MM.1S (cell line): Measurements from ENCODE around the gene PKD1L1.

Experiments
- DNase-seq: peaks from one replicate; pipeline ENCODE4 v3.0.0-alpha.2; 2015
- H2AFZ ChIP-seq: fragments of 300-600 bp; sonication (generic); 2 replicates; pipeline ENCODE4 v1.6.0; 2016; ENCODE audit warnings: antibody characterized with exemption, low read length
- H3F3A ChIP-seq: fragments of 300-600 bp; sonication (generic); 2 replicates; pipeline ENCODE4 v1.6.1; 2016; ENCODE audit warnings: mild to moderate bottlenecking, antibody characterized with exemption, low read length, moderate library complexity, mixed read lengths; ENCODE audit not compliant: insufficient read depth
- H3K27ac ChIP-seq: fragments of 300-600 bp; sonication (generic); 2 replicates; pipeline ENCODE4 v1.5.1; 2016; ENCODE audit warnings: mild to moderate bottlenecking, low read length
- H3K27me3 ChIP-seq: fragments of 300-600 bp; sonication (generic); replicated peaks from 2 replicates; pipeline ENCODE4 v1.6.0; 2016; ENCODE audit warnings: low read length; ENCODE audit not compliant: insufficient read depth
- H3K36me3 ChIP-seq: fragments of 300-600 bp; sonication (generic); replicated peaks from 2 replicates; pipeline ENCODE4 v1.6.1; 2016; ENCODE audit warnings: mild to moderate bottlenecking, low read length, mixed read lengths; ENCODE audit not compliant: insufficient read depth
- H3K4me1 ChIP-seq: fragments of 300-600 bp; sonication (generic); 2 replicates; pipeline ENCODE4 v1.6.1; 2016; ENCODE audit warnings: low read length, mixed read lengths
- H3K4me2 ChIP-seq: fragments of 300-600 bp; sonication (generic); 2 replicates; pipeline ENCODE4 v1.6.0; 2016; ENCODE audit warnings: low read depth, low read length
- H3K4me3 ChIP-seq: fragments of 300-600 bp; sonication (generic); 2 replicates; pipeline ENCODE4 v1.5.1; 2016; ENCODE audit warnings: low read length, mixed read lengths
- H3K79me2 ChIP-seq: fragments of 300-600 bp; sonication (generic); 2 replicates; pipeline ENCODE4 v1.6.1; 2016; ENCODE audit warnings: mixed run types, low read length, mixed read lengths
- H3K9ac ChIP-seq: fragments of 300-600 bp; sonication (generic); 2 replicates; pipeline ENCODE4 v1.6.1; 2016; ENCODE audit warnings: low read length, mixed read lengths
- H3K9me2 ChIP-seq: fragments of 300-600 bp; sonication (generic); replicated peaks from 2 replicates; pipeline ENCODE4 v1.6.1; 2016; ENCODE audit warnings: mild to moderate bottlenecking, low read length, mixed read lengths; ENCODE audit not compliant: insufficient read depth
- H3K9me3 ChIP-seq: fragments of 300-600 bp; sonication (generic); replicated peaks from 2 replicates; pipeline ENCODE4 v1.6.1; 2016; ENCODE audit warnings: mild to moderate bottlenecking, low read length, mixed read lengths; ENCODE audit not compliant: insufficient read depth
- H4K20me1 ChIP-seq: fragments of 300-600 bp; sonication (generic); 2 replicates; pipeline ENCODE4 v1.6.1; 2016; ENCODE audit warnings: mild to moderate bottlenecking, low read length, moderate library complexity, mixed read lengths; ENCODE audit not compliant: insufficient read depth
- EZH2 ChIP-seq: fragments of 300-600 bp; sonication (generic); optimal IDR thresholded peaks from 2 replicates; pipeline ENCODE3; 2017; ENCODE audit warnings: low read depth, mild to moderate bottlenecking, antibody characterized with exemption, low read length, mixed read lengths
- EZH2phosphoT487 ChIP-seq: fragments of 300-600 bp; sonication (generic); IDR thresholded peaks from 2 replicates; pipeline ENCODE4 v1.6.1; 2018; ENCODE audit warnings: antibody characterized with exemption, low read length
- TF ChIP-seq, protein P1 (sequence below): fragments of 300-600 bp; sonication (generic); IDR thresholded peaks from 2 replicates; pipeline ENCODE4 v1.5.1; 2016; ENCODE audit warnings: antibody characterized with exemption, low read length, mixed read lengths

Gene PKD1L1

DNA sequence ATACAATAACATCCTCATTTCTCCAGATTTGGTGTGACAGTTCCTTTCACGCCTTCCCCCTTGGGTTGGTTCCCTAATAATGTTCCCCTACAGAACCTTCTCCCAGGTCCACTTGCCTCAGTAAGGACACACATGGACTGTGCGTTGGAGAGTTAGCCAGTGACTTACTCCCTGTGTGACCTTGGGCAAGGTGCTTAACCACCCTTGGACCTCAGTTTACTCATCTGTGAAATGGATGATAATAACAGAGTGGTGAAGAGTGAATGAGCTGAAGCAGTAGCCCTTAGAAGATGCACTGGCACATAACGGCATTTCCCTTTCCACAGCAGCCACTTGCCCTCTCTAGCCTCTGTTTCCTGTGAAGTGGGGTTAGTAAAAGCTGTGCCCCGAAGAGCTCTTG is 175.8 kb downstream of the PKD1L1 start:
- H2AFZ ChIP-seq, result no peak overlapping the region
- no peaks in the 10 kb centered on the region for H3K79me2 ChIP-seq
- H3K36me3 ChIP-seq, result no peaks in the 10 kb centered on the region
- no peaks in the 10 kb centered on the region for H4K20me1 ChIP-seq
- no peak overlapping the region for H3K4me3 ChIP-seq
- H3K27ac ChIP-seq, result no peak overlapping the region
- no peaks in the 10 kb centered on the region for H3K4me1 ChIP-seq
- H3K9me3 ChIP-seq, result no peaks in the 10 kb centered on the region
- H3K9me2 ChIP-seq, result no peaks in the 10 kb centered on the region
- no peak overlapping the region for H3K4me2 ChIP-seq
- DNase-seq, result no peak
- H3K9ac ChIP-seq, result no peak overlapping the region
- H3F3A ChIP-seq, result no peaks in the 10 kb centered on the region
- TF ChIP-seq EZH2phosphoT487 (no peak), EZH2 (no peak)
- TF ChIP-seq, protein P1, sequence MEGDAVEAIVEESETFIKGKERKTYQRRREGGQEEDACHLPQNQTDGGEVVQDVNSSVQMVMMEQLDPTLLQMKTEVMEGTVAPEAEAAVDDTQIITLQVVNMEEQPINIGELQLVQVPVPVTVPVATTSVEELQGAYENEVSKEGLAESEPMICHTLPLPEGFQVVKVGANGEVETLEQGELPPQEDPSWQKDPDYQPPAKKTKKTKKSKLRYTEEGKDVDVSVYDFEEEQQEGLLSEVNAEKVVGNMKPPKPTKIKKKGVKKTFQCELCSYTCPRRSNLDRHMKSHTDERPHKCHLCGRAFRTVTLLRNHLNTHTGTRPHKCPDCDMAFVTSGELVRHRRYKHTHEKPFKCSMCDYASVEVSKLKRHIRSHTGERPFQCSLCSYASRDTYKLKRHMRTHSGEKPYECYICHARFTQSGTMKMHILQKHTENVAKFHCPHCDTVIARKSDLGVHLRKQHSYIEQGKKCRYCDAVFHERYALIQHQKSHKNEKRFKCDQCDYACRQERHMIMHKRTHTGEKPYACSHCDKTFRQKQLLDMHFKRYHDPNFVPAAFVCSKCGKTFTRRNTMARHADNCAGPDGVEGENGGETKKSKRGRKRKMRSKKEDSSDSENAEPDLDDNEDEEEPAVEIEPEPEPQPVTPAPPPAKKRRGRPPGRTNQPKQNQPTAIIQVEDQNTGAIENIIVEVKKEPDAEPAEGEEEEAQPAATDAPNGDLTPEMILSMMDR, result no peak
- no peaks in the 10 kb centered on the region for H3K27me3 ChIP-seq

DNA sequence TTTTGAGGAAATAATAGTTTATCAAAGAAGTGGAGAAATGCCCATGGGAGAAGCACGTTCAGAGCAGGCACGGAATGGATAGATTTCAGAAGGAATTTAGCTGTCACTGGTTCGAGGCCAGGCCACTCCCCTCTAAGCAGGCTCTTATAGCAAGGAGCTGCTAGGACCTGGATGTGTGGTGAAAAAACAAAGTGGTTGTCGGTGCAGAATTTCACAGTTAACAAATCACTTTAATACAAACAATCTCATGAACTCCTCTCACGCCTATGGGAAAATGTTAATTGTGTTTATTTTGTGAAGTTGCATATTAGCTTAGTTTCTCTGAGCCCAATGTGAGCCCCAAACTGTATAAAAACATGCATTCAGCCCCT is 176.3 kb downstream of the PKD1L1 start:
- H3K9me2 ChIP-seq, result no peaks in the 10 kb centered on the region
- H3K27ac ChIP-seq, result no peak overlapping the region
- H3K4me1 ChIP-seq, result no peaks in the 10 kb centered on the region
- no peak overlapping the region for H2AFZ ChIP-seq
- no peak for TF ChIP-seq EZH2
- TF ChIP-seq EZH2phosphoT487, result no peak
- TF ChIP-seq, protein P1, result no peak
- no peak overlapping the region for H3K9ac ChIP-seq
- no peaks in the 10 kb centered on the region for H3K27me3 ChIP-seq
- H3K9me3 ChIP-seq, result no peaks in the 10 kb centered on the region
- DNase-seq, result no peak
- no peak overlapping the region for H3K4me2 ChIP-seq
- no peak overlapping the region for H3K4me3 ChIP-seq
- no peaks in the 10 kb centered on the region for H4K20me1 ChIP-seq
- H3K79me2 ChIP-seq, result no peaks in the 10 kb centered on the region
- H3F3A ChIP-seq, result no peaks in the 10 kb centered on the region
- H3K36me3 ChIP-seq, result no peaks in the 10 kb centered on the region

DNA sequence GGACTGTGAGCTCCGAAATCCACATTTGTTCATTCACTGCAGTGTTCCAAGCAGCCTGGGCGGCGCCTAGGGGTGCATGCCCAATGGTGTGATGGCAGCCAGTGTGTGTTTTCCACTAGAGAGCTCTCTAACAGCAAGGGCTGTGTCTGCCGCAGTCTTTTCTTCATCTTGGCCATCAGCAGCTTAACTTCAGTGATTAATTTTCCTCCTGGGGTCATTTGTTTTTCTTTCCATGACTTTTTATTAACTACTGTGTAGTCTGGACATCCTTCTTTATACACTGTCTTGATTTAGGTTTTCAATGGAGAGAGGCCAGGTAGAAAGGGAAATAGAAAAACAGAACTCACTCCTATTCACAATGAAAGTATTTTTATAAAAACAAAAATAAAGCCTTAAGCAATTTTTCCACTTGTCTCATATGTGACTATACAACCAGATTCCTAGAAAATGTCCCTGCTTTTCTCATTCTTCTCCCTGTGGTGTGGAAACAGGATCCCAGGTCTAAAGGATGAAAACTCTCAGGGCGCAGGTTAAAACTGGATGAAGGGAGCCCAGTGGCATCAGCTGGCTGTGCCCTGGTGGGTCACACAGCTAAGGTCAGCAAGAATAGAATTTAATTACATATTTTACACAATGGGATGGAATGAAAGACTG is 176.8 kb downstream of the PKD1L1 start:
- H3K4me1 ChIP-seq, result no peaks in the 10 kb centered on the region
- H3K9ac ChIP-seq, result no peak overlapping the region
- H3K9me2 ChIP-seq, result no peaks in the 10 kb centered on the region
- H3K79me2 ChIP-seq, result no peaks in the 10 kb centered on the region
- no peaks in the 10 kb centered on the region for H4K20me1 ChIP-seq
- no peak overlapping the region for H3K27ac ChIP-seq
- no peaks in the 10 kb centered on the region for H3K9me3 ChIP-seq
- H2AFZ ChIP-seq, result no peak overlapping the region
- TF ChIP-seq EZH2, result no peak
- TF ChIP-seq, protein P1, result no peak
- no peak for TF ChIP-seq EZH2phosphoT487
- no peaks in the 10 kb centered on the region for H3K27me3 ChIP-seq
- H3F3A ChIP-seq, result no peaks in the 10 kb centered on the region
- no peaks in the 10 kb centered on the region for H3K36me3 ChIP-seq
- no peak overlapping the region for H3K4me2 ChIP-seq
- no peak for DNase-seq
- H3K4me3 ChIP-seq, result no peak overlapping the region
